Kidney capillary endothelial cell (primary cell): ENCODE data around the gene ADCY9.

Experiments used
- DNase-seq: peaks from one replicate; pipeline ENCODE4 v3.0.0-alpha.2; 2018; ENCODE audit warnings: low spot score

The ADCY9 gene

GRCh38 chr16:4003166-4003565 is 113.1 kb downstream of the ADCY9 start:
- no peak for DNase-seq

DNA sequence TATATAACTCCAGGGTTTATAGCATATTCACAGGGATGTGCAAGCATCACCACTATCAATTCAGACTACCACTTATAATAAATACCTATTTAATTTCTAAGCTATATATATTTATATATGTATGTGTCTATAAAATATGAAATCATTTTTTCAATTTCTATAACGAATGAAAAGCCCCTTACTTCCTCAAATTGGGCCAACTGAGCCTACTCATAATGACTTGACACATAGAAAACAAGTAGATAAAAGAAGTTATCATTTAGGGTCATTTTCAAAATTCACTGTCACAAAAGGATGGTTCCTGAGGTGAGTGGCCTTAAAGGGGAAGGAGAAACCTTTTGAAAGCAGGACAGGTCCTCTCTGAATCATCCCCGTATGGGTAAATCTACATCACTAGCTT is 114.1 kb downstream of the ADCY9 start:
- DNase-seq: no peak

DNA sequence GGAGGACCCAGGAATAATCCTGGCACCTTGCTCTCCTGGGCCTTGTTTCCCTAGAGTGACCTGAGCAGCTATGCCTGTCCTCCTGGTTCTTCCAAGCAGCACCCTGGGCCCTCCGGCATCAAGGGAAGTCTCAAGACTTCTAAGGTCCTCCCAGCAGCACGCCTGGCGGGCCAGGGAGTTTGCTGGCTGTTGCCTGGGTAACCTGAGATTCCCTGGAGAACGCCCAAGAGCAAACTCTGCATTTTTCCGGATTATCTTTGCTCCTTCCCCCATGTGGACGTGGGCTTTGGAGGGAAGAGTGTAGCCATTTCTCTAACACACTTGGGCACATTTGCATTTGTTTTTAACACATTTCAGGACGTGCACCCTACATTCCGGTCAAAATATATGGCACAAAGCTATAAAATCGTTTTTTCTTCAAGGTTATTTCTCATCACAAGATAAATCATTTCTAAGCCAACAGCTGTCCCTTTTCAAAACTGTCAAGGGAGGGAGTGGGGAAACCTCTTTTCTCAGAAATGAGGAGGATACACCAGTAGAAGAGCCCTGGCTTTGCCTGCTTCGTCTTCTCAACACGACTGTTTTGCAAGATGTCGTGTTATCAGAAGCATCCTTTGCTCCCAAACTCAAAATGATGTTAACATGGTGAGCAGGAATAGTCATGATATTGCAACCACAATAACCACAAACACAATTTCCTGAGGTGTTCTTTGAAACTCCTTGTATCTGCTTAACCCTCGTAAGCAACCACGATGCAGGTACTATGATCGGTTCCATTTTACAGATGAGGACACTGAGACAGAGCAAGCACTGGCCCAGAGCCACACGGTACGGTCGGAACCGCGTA is 116.5 kb downstream of the ADCY9 start:
- no peak for DNase-seq

DNA sequence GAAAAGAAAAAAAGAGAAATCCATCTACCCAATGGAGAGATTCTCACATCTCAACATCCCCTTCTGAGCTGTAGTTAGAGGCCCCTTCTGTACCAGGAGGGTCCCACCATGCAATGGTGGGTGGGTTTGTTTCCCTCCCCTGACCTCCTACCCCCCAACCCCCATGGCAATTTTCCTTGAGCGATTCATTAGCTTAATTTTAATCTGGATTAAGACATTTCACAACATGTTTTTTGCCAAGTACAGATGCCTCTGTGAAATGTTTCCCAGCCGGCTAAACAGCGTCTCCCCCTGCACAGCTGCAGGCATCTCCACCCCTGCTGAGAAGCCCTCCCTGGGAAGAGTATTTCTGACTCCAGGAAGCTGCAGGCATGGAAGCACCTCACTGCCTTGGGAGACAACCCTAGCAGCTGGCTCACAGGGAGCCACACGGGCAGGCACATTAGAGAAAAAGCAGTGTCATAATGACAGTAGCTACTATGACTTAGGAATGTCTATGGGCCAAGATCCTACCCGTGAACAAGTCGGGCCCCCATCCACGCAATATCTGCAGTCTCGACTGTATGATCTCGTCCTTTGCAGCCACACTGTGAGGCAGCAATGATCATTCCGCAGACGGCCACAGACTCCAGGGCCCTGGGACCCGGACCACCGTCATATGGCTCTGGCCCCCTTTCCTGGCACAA is 117.3 kb downstream of the ADCY9 start:
- no peak for DNase-seq

- no peak for DNase-seq
Observed at GRCh38 chr16:3997231-3997841, 118.9 kb downstream of the ADCY9 start.

- DNase-seq: no peak
Observed at GRCh38 chr16:3995001-3995400, 121.2 kb downstream of the ADCY9 start.

DNA sequence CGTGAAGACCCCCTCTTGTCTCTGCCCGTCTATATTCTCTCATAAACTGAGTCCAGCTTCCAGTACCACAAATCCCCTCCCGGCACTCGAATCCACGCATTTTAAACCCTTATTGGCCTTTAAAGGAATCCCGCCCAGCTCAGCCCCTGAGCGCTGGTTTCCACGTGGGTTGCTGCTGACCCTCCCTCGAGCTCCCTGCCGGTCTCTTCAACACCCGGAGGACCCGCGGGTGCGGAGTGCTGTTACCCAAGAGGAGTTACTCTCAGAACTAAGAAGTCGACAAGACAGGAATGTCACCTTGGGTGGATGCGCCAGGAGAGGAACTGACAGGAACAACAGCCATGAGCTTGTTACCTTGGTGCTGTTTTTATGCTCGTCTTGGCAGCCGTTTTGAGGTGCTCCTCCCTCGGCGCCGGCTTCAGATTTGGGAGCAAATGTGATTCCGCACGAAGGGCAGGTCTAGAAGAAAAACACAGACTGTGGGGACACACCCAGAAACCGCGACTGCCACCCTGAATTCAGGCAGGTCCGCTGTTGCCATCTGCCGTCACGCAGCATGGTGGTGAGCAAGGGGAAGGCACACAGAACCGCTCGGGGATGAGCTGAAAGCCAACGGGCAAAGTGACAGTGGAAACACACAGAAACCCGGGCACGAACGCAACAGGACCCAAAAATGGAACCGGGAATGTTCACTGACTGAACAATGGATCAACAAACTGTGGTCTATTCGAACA is 123.0 kb downstream of the ADCY9 start:
- DNase-seq: no peak

DNA sequence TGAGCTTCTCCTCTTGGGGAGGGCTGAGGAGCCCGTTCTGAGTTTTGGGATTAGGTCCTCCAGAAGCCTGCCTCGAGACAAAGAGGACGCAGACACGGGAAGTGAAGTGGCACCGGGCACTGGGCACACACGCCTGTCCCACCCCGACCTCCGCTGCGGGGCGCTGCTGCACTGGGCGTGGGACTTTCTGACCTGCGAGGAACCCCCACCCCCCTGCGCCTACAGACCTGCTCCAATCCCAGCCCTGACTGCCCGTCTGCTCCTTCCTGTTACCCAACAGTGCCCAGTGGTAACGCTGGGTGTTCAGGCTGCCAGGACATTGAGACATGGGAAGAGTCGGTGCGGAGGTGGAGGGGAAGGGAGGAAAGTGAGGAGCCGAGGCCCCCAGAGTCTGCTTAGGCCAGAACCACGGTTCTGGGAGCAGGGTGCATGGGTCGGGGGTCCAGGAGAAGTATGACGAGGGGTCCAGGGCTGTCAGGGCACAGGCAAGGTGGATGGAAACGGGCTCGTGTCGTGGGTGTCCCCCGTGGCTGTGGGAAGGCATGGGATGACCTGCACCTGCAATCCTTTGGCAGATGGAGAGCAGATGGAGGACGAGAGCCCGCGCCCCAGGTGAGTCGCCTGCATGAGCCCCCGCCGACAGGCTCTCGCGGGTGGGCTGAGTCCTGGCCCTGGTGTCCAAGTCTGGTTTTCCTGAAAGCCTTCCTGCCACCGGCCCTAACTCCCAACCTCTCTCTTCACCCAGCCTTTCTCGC is 123.8 kb downstream of the ADCY9 start:
- DNase-seq: no peak

DNA sequence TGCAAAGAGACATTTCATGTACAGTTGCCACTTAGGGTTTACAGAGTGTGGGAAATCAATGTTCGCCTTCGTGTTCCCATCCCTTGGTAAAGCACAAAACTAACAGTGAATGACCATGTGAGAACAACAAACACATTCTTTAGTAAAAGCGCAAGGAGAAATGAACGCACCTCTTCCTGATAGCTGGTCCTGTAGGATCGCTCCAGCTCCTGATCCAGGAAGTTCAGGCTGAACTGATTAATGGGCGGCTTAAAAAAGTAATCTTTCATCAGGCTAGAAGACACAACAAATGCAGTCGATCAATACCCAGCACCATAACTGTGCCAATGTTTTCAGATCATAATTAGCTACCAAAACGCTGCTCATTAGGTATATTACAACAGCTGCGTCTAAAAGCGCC is 127.4 kb downstream of the ADCY9 start:
- DNase-seq: no peak

- no peak for DNase-seq
Observed at GRCh38 chr16:3988011-3988410, 128.2 kb downstream of the ADCY9 start.

DNA sequence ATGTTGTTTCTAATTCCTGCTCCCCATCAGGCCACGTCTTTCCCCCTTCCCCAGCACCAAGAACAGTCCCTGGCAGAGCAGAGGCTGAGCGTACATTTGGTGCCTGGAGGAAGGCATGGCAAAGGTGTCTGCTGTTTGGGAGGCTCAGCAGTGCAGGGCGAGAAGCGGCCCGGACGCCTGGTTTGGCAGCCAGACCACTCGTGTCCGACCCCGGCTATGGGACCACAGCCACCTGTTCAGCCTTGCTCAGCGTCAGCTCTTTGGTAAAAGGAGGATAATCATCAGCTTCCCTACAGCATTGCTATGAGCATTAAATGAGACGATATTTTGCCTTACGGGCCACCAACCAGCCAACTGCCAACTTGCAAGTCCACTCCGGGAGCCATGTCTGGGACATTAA is 129.0 kb downstream of the ADCY9 start:
- no peak for DNase-seq

GRCh38 chr16:3986235-3986544 is 130.1 kb downstream of the ADCY9 start:
- no peak for DNase-seq

DNA sequence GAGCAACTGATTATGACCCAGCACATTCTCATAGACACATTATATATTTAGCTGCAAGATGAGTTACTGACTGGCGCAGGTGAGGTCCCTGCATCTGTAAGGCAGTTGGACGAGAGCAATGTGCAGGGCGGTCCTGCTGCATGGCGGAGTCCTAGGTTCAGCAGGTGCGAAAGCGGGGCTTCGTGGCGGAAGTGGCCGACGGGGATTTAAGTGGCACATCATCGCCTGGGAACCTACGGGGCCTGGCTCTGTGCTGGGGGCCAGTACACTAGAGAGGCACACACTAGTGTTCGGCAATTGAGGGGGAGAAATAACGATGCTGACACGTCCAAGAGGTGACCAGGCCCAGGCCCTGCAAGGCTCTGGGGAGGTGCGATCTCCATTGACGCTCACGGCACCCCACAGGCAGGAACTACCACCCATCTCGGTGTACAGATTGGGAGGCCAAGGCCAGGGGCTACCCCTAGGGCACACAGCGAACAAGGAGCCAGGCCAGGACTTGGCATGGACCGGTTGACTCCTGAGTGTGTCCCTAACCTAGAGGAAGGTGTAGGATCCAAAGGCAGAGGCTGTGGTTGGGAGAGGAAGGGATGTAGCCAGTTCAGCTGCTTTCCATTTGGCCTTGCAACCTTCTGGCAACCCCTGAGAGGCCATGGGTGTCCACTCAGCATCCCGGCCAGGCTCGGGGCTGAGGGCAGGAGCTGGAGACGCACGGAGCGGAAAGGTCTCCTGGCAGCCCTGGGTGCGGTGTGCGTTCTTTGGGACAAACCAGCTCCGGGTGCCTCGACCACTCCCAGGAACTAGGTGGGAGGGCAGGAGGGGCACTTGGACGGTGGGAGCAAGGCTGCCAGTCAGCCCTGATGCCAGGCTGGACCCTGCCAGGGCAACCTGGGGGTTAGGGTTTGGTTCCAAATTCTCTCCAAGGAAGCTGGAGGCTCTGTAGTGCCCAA is 131.9 kb downstream of the ADCY9 start:
- no peak for DNase-seq

- peak; percentile 46 for DNase-seq
Observed at GRCh38 chr16:3983081-3983520, 133.1 kb downstream of the ADCY9 start.

- DNase-seq: no peak
Observed at GRCh38 chr16:3982216-3982615, 134.0 kb downstream of the ADCY9 start.

GRCh38 chr16:3980253-3981111 is 135.8 kb downstream of the ADCY9 start:
- no peak for DNase-seq

- no peak for DNase-seq
Observed at GRCh38 chr16:3979518-3979917, 136.7 kb downstream of the ADCY9 start.

DNA sequence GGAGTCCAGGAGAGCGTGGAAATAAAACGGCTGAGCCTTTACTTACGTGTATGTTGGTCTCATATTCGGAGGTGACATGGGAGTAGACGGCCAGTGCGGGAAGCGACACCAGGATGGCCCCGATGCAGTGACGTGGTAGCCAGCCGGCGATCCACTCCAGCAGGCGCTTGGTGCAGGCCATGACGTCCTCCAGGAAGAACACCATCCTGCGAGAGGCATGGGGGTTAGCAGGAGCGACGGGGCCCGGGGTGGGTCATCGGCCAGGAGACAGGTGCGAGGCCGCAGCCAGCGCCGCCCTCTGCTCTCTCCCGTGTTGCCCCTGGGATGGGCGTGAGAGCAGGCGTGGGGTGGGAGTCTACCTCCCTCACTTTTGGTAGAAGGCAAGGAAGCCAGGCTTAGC is 137.2 kb downstream of the ADCY9 start:
- no peak for DNase-seq

GRCh38 chr16:3977376-3977775 is 138.9 kb downstream of the ADCY9 start:
- DNase-seq: no peak

GRCh38 chr16:3974751-3975150 is 141.5 kb downstream of the ADCY9 start:
- no peak for DNase-seq
